T-helper 2 cell (primary cell): Measurements from ENCODE around the gene PDHB.
"Not testable (repeated sequence)": the region's sequence is repeated elsewhere in the genome, so short reads cannot be mapped to it uniquely, and the experiment has no call there.

Source experiments
- DNase-seq, 5 experiments: peaks; one replicate each; pipeline versions ENCODE4 v3.0.0 to v3.0.0-alpha.2; 2012 to 2022

The PDHB gene

DNA sequence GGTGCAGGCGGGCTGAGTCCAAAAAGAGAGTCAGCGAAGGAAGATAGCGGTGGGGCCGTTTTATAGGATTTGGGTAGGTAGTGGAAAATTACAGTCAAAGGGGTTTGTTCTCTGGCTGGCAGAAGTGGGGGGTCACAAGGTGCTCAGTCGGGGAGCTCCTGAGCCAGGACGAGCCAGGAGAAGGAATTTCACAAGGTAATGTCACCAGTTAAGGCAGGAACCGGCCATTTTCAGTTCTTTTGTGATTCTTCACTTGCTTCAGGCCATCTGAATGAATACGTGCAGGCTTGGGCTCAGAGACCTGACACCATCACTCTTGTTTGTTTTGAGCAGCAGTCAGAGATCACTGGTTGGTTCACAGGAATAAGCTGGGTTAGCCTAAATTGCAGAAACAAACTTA lies 3.6 kb upstream of the PDHB start:
- not testable (repeated sequence) for DNase-seq

DNA sequence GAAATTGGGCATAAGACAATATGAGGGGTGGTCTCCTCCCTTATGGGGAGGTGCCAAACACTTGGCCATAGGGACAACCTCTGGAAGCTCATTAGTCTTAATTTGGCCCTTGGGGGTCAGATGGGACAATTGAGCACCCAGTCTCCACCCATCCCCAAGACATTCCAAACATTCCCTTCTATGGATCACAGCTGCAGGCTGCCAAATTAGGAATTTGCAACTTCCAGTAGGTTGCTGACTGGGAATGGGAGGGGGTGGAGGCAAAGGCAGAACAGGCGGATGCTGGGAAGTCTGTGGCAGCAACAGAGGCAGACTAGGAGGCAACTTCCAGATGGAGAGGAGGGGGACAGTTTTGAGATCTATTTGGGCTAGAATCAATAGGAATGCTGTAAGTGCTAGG lies 1.4 kb upstream of the PDHB start:
- no peak for DNase-seq

DNA sequence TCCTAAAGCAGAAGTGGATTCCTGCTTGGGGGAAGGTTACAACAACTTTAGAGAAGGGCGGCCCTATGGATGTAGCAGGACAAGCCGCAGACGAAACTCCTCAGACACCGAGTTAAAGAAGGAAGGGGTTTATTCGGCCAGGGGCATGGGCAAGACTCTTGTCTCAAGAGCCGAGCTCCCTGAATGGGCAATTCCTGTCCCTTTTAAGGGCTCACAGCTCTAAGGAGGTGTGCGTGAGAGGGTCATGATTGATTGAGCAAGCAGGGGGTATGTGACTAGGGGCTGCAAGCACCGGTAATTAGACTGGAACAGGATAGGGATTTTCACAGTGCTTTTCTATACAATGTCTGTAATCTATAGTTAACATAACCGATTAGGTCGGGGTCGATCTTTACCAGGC lies 879 bp upstream of the PDHB start:
- DNase-seq: no peak

DNA sequence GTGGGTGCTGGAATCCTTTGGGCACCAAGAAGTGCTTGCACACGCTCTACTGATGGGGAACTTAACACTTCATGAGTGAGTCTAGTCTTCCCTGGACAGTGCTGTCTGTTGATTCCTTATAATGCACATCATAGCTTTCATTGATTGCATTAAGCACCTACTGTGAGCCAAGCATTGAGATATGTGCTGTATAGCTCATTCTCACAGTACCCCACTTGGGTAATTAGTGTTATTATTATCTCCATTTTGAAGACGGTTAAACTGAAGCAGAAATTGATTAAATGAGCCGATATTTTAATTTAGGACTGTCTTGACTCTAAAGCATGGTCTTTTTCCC lies 504 bp upstream of the PDHB start:
- DNase-seq: no peak

DNA sequence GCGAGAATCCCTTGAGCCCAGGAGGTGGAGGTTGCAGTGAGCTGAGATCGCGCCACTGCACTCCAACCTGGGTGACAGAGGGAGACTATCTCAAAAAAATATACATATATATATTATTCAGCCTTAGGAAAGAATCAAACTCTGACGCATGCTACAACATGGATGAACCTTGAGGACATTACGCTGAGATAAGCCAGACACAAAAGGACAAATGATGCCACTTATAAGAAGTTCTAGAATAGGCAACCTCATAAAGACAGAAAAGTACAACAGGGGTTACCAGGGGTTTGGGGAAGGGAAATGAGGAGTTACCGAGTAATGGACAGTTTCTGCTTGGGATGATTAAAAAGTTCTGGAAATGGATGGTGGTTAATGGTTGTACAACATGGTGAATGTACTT lies 727 bp downstream of the PDHB start:
- DNase-seq: no peak

DNA sequence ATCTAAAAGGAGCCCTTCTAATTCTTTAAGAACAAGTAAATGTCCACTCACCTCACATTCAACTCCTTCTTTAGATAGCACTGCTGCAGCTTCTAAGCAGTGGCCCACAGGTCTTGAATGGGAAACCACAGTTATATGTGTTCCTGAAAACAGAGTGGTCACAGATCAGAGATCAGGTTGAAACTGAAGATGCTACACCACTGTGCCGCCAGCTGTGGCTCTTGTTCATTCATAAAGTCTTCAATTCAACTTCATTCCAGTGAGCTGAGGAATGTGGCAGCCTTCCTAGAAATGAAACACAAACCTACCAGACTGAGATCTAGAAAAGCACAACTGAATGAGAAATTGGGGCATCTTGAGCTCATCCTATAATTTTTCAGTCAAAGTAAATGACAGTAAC lies 4.0 kb downstream of the PDHB start:
- DNase-seq: no peak

DNA sequence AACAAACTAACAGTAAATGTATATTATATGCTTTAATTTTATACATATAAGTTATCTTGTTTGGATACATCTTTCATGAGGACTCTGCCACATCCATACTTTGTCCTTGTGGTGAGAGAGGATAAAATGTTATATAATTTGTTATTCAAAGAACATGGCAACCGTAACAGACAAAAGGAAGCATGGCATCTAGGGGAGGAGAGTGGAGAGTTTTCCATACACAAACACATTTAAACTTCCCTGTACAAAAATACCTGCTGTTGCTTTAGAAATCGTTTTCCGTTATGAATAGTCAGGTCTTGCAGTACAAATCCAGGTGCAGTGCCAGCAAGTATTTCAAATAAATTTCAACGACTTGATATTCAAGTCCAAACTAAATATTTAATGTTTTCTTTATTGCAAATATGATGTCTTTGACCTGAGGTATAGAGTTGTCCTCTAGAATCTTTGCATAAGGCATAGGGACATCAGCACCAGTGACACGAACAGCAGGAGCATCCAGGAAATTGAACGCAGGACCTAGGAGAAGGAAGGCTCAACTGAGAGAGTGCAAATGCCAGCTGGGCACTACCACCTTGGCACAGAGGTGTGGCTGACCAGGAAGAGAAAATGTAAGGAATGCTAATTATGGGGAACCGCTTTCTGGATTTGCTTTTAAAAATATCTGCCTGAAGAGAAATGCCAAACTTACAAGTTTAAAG lies 5.8 kb downstream of the PDHB start:
- no peak for DNase-seq

DNA sequence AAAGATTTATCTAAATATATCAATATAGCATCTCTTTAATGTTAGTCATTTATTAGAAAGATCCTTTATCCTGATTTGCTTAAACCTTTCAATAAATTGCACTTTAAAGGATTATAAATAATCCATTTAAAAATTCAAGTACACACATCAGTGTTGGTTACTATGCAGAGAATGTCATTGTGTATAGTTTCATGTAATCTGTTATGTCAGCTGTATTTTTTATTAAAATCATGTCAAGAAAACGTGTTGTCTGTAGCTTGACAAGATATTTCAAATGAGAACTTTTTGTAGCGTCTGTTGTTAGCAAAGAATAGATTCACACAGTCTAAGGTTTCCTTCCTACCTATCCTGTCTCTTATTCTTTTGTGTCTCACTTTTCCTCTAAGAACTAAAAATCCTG lies 7.8 kb downstream of the PDHB start:
- no peak for DNase-seq

DNA sequence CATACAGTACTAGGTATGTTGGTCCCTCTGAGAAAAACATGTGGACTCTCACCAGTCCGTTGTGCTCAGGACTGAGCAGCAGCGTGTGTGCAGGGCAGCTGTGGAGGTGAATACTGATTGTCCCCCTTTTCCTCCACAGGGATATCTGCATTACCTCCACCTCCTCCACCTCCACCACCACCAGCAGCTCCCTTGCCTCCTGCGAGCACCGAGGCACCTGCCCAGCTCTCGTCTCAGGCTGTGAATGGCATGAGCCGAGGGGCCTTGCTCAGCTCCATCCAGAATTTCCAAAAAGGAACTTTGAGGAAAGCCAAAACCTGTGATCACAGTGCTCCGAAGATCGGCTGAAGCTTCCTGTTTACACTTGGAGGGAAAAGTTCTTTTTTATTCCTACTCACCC lies 9.0 kb downstream of the PDHB start:
- DNase-seq: no peak

DNA sequence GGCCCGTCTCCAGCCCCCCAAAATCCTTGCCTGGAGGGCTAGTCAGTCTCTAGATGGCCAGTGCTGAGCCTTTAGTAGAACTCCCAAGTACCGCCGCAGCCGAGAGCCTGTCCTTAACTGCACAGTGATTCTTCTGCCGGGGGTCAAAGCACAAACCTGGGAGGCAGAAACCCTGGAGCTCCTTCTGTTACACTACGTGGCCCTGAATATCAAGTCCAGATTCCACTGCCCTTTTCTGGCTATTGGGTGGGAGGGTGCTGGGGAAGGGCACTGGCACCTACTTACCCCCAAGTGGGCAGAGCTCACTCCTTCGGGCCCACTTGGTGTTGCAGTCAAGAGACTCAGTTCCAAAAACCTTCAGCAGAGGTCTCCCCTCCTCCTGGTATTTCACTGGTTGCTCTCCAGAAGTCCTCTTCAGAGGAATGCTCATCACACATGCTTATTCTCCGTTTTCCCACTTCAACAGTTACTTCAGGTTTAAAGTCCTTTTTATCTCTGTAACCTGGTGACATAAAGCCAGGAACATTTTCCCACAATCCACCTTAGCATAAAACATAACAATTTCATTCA lies 10.8 kb downstream of the PDHB start:
- no peak for DNase-seq

DNA sequence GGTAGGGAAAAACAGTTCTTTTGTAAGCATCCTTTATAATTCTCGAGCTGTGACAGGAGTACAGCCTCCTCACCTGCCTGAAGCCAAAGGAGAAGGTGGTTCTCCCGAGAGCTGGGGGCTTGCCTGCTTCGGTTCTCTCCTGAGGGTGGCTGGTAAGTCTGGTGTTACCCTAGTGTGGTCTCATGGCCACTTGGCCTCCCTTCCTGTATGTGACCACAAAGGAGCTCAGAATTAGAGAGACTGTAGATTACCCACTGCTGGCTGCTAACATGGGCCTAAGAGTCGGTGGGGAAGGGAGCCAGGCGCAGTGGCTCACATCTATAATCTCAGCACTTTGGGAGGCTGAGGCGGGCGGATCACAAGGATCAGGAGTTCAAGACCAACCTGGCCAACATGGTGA lies 12.6 kb downstream of the PDHB start:
- no peak for DNase-seq

DNA sequence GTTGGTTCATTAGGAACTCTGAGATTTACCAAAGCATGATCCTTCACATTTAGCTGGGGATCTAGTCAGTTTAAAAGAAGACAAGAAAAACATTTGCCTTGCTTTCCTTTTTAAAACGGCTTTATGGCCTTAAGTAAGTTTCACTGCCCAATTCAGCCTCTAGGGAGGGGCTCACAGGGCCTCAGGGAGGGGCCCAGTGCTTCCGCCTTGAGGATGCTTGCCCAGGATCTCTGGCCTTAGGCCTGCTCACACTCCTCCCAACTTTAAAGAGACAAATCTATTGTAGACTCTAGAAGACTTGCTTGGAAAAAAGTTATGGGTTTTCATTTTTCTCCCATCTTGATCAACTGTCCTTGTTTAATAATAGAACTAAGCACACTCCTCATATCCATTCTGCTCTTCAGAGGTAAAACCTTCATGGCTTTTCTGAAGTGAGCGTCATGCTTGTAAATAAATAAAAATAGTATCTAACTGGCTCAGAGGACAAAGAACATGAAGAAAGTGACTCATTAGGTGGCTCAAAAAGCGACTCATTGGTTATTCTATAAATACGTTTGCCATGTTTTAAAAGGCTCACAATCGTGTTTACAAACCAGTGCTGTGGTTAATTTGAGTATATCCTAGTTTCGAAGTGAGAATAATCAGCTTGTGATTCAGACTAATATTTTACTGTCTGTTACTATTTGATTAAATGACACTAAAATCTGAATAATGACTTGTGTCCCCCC lies 13.7 kb downstream of the PDHB start:
- DNase-seq: peak in 1 of 5 experiments; percentile 45

DNA sequence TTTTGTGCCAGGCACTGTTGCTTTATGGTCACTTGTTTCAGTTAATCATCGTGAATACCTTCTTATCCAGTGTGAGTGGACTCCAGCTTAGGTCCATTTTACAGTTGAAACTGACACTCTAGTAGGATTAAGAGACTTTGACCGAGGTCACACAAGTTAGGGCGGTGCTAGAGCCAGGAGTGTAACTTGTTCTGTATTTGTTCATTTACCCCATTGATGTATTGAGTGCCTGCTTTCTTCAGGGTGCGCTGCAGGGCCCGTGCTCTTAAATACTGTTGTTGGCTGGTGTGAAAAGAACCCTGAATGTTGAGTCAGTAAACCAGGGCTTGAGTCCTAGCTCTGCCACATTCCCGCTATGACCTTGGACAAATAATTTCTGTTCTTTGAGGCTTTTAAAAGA lies 15.4 kb downstream of the PDHB start:
- DNase-seq: no peak

DNA sequence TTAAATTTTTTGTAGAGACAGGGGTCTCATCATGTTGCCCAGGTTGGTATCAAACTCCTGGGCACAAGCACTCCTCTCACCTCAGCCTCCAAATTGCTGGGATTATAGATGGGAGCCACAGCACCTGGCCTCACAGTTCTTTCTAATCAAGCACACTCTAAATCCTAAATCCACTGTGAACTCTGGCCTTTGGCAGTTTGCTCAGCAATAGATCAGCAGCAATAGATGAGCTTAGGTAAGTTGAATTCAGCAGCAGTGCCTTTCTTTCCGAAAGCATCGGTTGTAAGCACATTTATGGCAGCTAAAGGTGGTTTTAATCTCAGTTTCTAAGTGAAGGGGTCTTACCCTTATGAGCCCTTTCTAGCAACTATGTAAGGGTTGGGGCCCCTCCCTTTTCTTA lies 16.6 kb downstream of the PDHB start:
- DNase-seq: no peak

DNA sequence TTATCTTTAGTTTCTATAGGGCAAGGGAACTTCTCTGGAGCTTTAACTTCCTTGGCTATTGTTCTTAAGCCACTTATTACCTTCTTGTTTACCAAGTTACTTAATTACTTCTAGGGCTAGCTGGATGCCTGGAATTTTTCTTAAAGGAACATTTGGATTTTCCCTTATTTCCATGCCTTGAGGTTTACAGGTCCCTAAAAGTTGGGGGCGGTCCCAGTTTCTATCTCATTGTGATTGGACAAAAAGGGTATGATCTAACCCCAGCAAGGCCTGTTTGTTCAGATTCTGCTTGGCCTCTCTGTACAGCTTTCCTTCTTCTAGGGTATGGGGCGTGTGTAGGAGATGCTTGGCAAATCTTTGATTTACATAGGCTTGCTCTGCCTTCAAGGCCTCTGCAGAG lies 17.4 kb downstream of the PDHB start:
- DNase-seq: no peak

DNA sequence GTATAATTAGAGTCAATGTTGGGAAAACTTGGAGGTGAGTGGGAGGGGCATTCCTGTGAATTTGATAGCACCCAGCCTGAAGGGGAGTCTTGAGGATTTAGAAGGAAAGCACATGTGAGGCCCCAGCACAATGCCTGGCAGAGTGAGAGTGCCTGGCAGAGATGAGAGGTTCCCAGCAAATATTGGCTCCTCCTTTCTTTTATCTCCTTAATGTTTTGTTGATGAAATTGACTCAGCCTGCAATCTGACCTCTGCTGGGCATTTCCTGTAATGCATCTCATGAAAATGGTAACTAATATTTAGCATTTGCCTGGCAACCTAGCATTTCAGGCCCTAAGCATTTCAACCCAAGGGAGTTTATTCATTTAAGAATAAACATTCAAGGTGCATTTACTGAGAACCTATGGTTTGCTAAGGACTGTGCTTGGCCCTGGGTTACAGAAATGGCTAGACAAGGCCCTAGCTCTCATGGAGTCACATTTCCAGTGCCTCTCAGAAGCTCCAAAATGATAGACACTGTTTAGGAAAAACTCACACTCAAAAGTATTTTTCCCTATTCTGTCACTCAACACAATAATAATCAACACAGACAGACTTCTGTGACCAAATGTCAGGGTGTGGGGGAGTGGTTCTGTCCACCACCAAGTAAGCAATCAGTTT lies 19.0 kb downstream of the PDHB start:
- DNase-seq: peak in 2 of 5 experiments; percentile 19 to 72

DNA sequence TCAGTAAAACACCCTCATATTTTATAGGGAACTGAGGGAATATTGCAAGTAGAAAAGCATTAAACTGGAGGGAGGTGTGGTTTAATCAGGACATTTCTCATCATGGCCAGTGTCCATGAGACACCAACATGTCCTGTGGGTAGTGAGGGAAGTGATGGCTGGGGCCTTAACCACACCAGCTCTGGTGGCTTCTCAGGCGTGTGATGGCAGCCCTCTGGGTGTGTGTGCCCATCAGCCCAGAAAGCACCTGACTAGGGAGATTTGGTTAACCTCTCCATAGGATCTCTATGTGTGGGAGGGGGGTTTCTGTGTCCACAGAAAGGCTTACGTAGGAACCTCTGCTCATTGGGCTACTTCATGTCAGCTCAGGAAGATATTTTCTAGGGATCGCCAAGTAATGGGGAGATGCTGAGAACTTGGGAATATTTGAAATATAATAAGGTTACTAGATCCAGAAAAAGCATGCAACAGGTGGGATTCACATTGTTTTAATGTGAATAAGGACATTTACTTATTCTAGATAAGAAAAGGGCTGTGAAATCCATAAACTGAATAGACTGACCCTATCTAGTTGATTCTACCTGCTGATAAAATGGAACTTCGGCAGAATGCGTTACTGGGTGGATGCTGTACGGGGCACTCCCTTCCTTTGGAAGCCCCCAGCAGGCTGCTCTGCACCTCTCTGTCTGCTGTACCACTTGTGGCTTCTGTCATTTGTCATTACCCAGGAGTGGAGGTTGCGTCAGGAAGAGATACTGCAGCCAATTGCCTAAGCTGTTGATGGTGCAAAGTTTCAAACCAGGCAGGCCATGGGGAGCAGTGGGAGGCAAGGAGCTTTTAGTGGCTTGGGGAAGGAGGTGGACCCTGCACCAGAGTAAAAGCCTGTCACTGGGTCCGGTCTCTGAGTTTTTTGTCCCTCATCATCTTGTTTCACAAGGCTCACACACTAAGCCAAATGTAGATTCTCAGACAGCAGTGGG lies 21.5 kb downstream of the PDHB start:
- DNase-seq: no peak

DNA sequence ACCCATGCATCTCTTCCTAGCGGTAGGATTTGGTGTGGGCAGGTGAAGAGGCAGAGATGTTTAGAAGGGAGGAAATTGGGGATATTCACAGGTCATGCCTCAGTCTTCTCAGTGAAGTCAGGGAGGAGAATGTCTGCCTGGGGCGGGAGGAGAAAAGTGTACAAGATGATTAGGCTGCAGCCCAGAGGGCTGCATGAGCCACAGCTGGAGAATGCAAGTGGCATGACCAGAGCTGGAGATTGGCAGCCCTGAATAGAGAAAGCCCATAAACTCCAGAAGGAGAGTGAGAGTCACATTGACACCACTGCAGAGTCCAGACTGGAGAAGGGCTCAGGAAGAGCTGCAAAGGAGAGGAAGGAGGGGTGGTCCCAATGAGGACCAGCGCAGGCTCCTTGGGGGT lies 22.6 kb downstream of the PDHB start:
- DNase-seq: no peak

DNA sequence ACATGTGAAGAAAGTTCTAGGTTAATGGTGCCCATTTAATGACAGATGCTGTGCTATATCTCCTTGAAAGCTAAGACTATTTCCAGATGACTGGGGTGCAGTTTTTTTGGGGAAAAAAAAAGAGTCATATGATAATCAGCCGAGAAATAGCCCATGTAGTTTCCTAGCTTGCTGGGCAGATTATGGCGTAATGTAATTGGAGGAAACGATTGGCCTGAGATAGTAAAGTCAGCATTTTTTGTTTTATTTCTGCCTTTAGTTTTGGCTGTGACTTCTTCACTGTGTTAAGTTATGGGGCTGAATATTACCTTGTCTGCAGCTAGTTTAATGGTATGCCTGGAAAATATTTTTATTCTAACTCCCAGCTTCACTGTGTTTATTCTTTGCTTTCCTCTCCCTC lies 24.0 kb downstream of the PDHB start:
- no peak for DNase-seq

DNA sequence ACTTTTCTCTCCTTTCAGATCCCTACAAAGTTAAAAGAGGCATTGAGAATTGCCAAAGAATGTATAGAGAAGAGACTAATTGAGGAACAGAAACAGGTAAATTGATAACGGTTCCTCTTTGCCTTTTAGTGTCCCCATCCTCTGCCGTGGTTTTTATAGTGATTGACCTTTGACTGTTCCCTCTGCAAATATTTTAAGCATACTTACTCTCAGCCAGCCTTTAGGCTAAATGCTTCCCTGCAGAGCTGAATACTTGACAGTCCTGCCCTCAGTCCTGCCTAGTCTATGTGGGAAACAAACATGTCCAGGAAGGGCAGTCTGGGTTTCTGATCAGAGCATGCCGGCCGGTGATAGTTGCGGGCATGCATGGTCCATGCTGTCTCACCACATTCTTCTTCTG lies 24.7 kb downstream of the PDHB start:
- no peak for DNase-seq

DNA sequence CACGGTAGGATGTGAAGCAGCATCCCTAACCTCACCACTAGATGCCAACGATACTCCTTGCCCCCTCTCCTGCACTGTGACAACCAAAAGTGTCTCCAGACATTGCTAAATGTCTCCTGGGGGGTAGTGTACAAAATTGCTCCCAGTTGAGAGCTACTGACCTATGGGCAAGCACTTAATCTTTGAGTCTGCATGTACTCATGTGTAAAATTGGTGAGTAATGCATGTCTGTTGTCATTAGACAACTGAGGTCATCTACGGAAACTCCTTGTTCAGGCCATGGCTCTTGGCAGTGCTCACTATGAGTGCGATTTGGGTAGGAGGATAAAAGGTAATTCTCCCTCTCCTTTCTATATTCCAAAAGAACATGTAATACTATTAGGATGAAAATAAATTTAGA lies 29.2 kb downstream of the PDHB start:
- no peak for DNase-seq

DNA sequence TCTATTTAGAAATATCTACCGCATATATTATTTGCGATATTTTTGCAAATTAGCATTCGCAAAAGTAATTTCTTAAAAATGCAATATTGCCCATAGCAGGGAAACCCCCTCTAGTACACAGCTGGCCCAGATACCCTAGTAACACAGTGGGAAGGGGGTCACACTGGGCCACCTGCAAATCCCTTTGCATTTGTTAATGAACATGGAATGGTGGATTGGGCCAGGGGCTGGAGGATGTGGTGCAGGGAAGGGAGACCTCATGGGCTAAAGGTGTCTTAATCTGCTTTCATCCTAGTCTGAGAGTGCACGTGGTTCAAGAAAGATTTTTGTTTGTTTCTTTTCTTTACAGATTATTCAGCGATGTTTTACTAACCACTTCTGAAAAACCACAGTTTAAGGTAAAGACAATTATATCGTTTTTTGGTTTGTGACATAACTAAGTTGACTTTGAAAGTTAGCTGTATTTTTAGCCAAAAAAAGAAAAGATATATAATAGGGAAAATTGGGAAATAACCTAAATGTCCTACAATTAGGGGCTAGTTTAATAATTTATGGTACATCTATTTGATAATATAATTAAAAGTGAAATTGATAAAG lies 30.0 kb downstream of the PDHB start:
- no peak for DNase-seq
